G401.6 (cell line): ENCODE measurements around the gene KRT4.

Experiments used
- FAIRE-seq: peaks from 2 replicates; lab custom pipeline; 2012; peaks lifted over from hg19 to GRCh38; lab: Jason Lieb, UNC

Gene KRT4

GRCh38 chr12:52792185-52793029 is 21.5 kb downstream of the KRT4 start:
- FAIRE-seq: no peak

GRCh38 chr12:52791271-52792184 is 22.4 kb downstream of the KRT4 start:
- FAIRE-seq: no peak

- FAIRE-seq: no peak
These were observed 23.3 kb downstream of the KRT4 start for GRCh38 chr12:52790427-52791270.

- no peak for FAIRE-seq
These were observed 24.1 kb downstream of the KRT4 start for GRCh38 chr12:52789637-52790426.

- FAIRE-seq: no peak
These were observed 24.9 kb downstream of the KRT4 start for GRCh38 chr12:52788876-52789636.

- no peak for FAIRE-seq
These were observed 25.6 kb downstream of the KRT4 start for GRCh38 chr12:52788192-52788875.

GRCh38 chr12:52787324-52788191 is 26.4 kb downstream of the KRT4 start:
- FAIRE-seq: no peak

GRCh38 chr12:52784909-52785308 is 29.0 kb downstream of the KRT4 start:
- FAIRE-seq: no peak

GRCh38 chr12:52783563-52784316 is 30.2 kb downstream of the KRT4 start:
- FAIRE-seq: no peak

- FAIRE-seq: no peak
These were observed 31.4 kb downstream of the KRT4 start for GRCh38 chr12:52782502-52782901.

GRCh38 chr12:52781399-52782082 is 32.4 kb downstream of the KRT4 start:
- no peak for FAIRE-seq

GRCh38 chr12:52779914-52780313 is 34.0 kb downstream of the KRT4 start:
- no peak for FAIRE-seq

- no peak for FAIRE-seq
These were observed 35.1 kb downstream of the KRT4 start for GRCh38 chr12:52778833-52779232.

GRCh38 chr12:52777566-52777965 is 36.4 kb downstream of the KRT4 start:
- no peak for FAIRE-seq

- FAIRE-seq: no peak
These were observed 37.0 kb downstream of the KRT4 start, which contains the start of gene KRT76 for GRCh38 chr12:52776913-52777395. KRT76 (minus strand) TSS chr12:52777345; CDS start chr12:52777291, 54 bp downstream.

GRCh38 chr12:52776435-52776834 is 37.5 kb downstream of the KRT4 start:
- FAIRE-seq: no peak

GRCh38 chr12:52774629-52775250 is 39.2 kb downstream of the KRT4 start:
- no peak for FAIRE-seq
